OCI-M1 (cell line): ENCODE measurements around the gene FGFR4.
A peak's percentile ranks its signal among the peaks of the same experiment; 100 is the strongest.

Experiments
- DNase-seq: peaks from one replicate; lab custom pipeline; 2025; lab: John Stamatoyannopoulos, UW

FGFR4 gene

GRCh38 chr5:177085985-177086653 is 596 bp upstream of the FGFR4 start:
- DNase-seq, result peak; percentile 37

DNA sequence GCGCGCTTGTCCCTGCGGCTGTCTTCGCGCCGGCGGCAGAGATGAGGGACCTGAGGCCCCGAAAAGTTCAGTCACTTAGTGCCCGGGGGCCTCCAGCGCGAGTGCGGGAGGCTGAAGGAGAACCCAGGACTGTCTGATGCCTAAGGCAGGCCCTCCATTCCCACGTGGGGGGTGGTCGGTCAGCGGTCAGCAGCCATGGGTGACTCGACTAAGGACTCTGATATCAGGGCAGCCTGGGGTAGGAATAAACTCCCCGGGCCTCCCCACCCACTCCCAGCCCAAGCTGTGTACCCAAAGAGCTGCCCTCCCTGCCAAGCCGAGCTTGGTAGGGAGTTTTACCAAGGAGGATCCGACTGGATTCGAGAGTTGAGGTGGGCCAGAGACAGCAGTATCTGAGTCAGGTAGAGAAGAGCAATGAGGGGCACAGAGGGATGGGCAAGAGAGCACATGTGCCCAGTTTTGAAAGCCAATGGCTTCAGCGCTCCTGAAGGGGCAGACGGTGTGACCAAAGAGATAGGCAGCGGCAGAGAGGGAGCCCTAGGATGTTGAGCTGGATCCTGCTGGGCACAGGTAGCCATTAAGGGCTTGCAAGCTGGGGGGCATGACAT is 787 bp downstream of the FGFR4 start:
- no peak for DNase-seq

DNA sequence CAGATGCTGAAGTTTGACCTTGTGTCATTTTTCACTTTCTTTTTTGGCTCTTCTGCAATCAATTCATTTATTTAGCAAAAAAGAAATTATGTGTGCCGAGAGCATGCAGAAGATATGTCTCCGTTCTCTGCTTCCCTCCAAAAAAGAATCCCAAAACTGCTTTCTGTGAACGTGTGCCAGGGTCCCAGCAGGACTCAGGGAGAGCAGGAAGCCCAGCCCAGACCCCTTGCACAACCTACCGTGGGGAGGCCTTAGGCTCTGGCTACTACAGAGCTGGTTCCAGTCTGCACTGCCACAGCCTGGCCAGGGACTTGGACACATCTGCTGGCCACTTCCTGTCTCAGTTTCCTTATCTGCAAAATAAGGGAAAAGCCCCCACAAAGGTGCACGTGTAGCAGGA is 2.4 kb downstream of the FGFR4 start:
- DNase-seq, result no peak

DNA sequence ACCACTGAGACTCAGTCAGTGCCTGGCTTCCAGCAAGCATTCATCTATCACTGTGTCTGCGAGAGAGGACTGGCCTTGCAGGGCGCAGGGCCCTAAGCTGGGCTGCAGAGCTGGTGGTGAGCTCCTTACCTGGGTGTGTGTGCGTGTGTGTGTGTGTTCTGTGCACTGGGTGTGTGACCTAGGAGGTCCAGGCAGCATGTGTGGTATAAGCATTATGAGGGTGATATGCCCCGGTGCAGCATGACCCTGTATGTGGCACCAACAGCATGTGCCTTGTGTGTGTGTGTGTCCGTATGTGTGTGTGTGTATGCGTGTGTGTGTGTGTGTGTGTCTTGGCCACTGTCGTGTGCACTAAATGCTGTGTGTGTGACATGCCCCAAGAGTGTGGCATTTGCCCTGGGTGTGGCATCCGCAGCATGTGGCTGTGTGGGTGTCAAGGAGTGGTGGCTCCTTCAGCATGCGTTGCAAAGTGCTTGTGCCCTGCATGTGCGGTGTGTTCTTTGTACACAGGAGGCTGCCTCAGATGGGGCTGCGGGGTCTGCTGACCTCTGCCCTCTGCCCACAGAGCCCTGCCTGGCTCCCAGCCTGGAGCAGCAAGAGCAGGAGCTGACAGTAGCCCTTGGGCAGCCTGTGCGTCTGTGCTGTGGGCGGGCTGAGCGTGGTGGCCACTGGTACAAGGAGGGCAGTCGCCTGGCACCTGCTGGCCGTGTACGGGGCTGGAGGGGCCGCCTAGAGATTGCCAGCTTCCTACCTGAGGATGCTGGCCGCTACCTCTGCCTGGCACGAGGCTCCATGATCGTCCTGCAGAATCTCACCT is 3.3 kb downstream of the FGFR4 start:
- DNase-seq, result no peak

- DNase-seq, result no peak
These were observed 4.1 kb downstream of the FGFR4 start for GRCh38 chr5:177090813-177091212.

- DNase-seq, result no peak
These were observed 4.5 kb downstream of the FGFR4 start for GRCh38 chr5:177091232-177091631.

- no peak for DNase-seq
These were observed 5.7 kb downstream of the FGFR4 start for GRCh38 chr5:177092178-177093081.

DNA sequence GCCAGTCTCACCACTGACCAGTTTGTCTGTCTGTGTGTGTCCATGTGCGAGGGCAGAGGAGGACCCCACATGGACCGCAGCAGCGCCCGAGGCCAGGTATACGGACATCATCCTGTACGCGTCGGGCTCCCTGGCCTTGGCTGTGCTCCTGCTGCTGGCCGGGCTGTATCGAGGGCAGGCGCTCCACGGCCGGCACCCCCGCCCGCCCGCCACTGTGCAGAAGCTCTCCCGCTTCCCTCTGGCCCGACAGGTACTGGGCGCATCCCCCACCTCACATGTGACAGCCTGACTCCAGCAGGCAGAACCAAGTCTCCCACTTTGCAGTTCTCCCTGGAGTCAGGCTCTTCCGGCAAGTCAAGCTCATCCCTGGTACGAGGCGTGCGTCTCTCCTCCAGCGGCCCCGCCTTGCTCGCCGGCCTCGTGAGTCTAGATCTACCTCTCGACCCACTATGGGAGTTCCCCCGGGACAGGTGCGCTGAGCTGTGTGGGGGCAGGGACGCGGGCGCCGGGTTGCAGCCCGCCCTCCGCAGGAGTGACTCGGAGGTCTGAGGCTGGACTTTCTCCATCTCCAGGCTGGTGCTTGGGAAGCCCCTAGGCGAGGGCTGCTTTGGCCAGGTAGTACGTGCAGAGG is 6.5 kb downstream of the FGFR4 start:
- DNase-seq, result no peak

DNA sequence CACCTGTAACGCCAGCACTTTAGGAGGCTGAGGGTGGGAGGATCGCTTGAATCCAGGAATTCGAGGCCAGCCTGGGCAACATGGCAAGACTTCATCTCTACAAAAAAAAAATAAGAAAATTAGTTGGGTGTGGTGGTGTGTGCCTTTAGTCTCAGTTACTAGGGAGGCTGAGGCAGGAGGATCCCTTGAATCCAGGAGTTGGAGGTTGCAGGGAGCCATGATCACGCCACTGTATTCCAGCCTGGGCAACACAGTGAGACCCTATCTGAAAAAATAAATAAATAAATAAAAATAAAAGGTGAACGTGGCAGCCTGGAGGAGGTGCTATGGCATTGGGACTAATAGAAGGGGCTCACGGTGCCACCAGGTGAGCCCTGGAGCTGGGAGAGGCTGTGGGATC is 7.1 kb downstream of the FGFR4 start:
- DNase-seq, result no peak

GRCh38 chr5:177094224-177095087 is 7.7 kb downstream of the FGFR4 start:
- no peak for DNase-seq

DNA sequence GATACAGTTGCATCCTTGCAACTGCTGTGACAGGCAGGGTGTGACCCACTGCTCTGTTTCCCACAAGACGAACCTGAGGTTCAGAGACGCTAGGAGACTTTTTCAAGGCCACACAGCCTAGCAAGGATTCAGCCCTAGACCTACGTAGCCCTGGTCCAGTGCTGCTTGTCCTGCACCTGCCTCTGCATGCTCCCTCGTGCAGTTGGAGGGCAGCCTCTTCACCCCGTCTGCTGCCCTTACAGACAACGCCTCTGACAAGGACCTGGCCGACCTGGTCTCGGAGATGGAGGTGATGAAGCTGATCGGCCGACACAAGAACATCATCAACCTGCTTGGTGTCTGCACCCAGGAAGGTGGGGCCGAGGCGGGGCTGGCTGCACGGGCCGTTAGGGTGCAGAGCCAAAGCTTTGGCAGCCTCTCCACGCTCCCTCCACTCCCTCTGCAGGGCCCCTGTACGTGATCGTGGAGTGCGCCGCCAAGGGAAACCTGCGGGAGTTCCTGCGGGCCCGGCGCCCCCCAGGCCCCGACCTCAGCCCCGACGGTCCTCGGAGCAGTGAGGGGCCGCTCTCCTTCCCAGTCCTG is 8.5 kb downstream of the FGFR4 start:
- no peak for DNase-seq

GRCh38 chr5:177096162-177097015 is 9.7 kb downstream of the FGFR4 start:
- no peak for DNase-seq

GRCh38 chr5:177097016-177097985 is 10.6 kb downstream of the FGFR4 start:
- DNase-seq, result no peak

GRCh38 chr5:177098120-177098469 is 11.4 kb downstream of the FGFR4 start:
- DNase-seq, result no peak

- no peak for DNase-seq
These were observed 11.9 kb downstream of the FGFR4 start for GRCh38 chr5:177098470-177099141.

- DNase-seq, result no peak
These were observed 12.8 kb downstream of the FGFR4 start for GRCh38 chr5:177099422-177100093.

GRCh38 chr5:177100714-177101121 is 14.0 kb downstream of the FGFR4 start:
- DNase-seq, result no peak
